ENCODE results near the gene CACNA1F. TPM values are rescaled to one million over a fixed set of nuclear protein-coding genes. Genes with fewer than 3 reads are reported as not detected.

CACNA1F gene
- total RNA-seq, 1 experiment from 2014 or later: not detected

DNA sequence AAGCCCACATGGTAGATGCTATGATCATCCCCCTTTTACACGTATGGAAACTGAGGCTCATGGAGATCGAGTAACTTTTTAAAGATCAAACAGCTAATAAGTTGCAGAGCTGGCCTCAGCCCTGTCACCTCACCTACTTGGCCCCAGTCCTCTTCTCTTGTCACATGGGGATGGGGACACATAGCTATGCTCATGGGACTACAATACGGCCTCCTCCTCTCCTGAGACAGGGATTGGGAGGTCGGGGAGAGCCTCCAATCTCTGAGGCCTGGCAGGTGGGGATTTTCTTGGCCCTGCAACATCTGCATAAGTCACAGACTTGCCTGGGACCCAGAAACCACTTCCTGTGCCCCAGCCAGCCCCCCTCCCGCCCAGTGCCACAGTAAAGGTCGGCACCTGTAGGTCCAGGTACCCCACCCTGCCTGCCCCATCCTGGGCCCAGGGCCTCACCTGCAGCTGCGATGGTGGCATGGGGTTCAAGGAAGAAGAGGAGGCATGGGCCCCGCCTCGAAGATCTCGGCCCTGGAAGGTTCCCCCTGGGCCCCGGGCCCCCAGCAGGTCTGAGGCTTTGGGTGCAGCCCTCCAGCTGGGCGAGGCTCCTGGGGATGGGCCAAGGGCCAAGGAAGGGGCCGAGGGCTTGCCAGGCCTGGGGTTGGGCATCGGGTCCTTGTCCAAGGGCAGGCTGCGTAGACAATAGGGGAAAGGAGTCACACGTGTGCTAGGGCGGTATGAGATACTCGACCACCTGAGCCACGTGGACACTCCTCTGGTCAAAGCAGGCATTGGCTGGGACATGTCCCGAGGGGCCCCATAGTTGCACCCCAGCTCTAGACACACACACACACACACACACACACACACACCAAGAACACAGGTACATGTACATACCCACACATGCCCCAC lies 25.0 kb upstream of the CACNA1F start:
- intact Hi-C loops (cut with micrococcal nuclease): no loop called here
- no peak for TF ChIP-seq EZH2phosphoT487 (IDR thresholded peaks at IDR 0.05; ENCODE audit: borderline replicate concordance, low read length)
- no peak for TF ChIP-seq EZH2 (IDR thresholded peaks at IDR 0.05; ENCODE audit: low read length, unreplicated experiment)
- TF ChIP-seq CTCF (conservative IDR thresholded peaks at IDR 0.05; ENCODE audit: low read depth, low read length): no peak

DNA sequence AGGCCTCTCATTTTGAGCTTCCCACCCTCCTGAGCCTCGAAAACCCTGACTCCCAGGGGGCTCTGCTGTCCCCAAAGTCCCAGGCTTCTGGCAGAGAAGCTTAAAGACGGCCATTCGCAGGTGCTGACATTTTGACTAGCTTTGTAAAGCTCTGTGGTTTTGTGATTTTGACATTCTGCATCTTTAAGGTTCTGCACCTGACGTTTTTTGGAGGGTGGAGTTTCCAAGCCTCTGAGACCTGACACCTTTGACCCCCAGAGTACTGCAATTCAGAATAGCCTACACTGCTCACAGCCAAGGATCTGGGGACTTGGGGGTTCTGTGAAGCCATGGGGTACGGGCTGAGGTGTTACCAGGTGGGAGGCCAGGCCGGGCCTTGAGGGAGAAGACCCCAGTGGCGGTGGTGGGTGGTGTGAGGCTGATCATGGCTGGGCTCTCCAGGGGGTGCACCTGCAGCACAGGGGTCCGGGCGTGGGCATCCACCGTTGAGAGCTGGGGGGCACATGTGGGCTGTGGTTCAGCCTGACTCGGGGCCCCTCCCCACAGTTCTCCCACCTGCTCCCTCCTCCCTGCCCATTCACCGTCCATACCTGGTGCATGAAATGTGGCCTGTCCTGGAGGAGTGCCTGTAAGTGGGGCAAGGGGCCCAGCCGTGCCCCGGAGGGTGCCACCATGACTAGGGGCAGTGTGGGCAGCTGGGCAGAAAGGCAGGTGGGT lies 24.1 kb upstream of the CACNA1F start:
- H3K36me3 ChIP-seq (ENCODE audit: low read depth, low read length): no peaks in the 10 kb centered on the region
- H3K4me3 ChIP-seq (ENCODE audit: low read length): no peak overlapping the region
- no peaks in the 10 kb centered on the region for H3K9me2 ChIP-seq (replicated peaks; ENCODE audit: low read length)
- no peaks in the 10 kb centered on the region for H3K79me2 ChIP-seq (ENCODE audit: low read length)
- H3F3A ChIP-seq (ENCODE audit: low read length, unreplicated experiment): no peaks in the 10 kb centered on the region
- H3K4me2 ChIP-seq (ENCODE audit: low read length): no peak overlapping the region
- POLR2A ChIA-PET (ENCODE audit: unreplicated experiment): interaction anchor here (0.6 kb wide), 1 partner anchor 22 kb away, joined by 3 read pairs; the partner anchor contains the start of gene CCDC22
- no peaks in the 10 kb centered on the region for H3K9me3 ChIP-seq (ENCODE audit: low read length)
- no peak overlapping the region for H3K27ac ChIP-seq (ENCODE audit: low read length)
- no peaks in the 10 kb centered on the region for H3K27me3 ChIP-seq (ENCODE audit: low read length)
- DNase-seq (no peak), ATAC-seq (no peak)
- TF ChIP-seq CTCF (conservative IDR thresholded peaks at IDR 0.05; ENCODE audit: low read depth, low read length) (no peak), EZH2 (IDR thresholded peaks at IDR 0.05; ENCODE audit: low read length, unreplicated experiment) (no peak), EZH2phosphoT487 (IDR thresholded peaks at IDR 0.05; ENCODE audit: borderline replicate concordance, low read length) (no peak)
- no peak overlapping the region for H3K9ac ChIP-seq (ENCODE audit: low read length)
- no TSS peak for BruUV-seq (replicated peaks)
- no peaks in the 10 kb centered on the region for H3K4me1 ChIP-seq (ENCODE audit: insufficient read depth, low read length)
- no peak overlapping the region for H2AFZ ChIP-seq (ENCODE audit: low read length)
- intact Hi-C loops (cut with micrococcal nuclease): no loop called here
- no peaks in the 10 kb centered on the region for H4K20me1 ChIP-seq (ENCODE audit: low read length)
- CTCF ChIA-PET: interaction anchor here (0.5 kb wide), 1 partner anchor 34 kb away, joined by 3 read pairs; no protein-coding TSS in a partner anchor

More for the DNA sequence above, 25.0 kb upstream of the CACNA1F start:
- Histone ChIP-seq H3K4me3 (ENCODE audit: low read length) (no peak overlapping the region), H3K27ac (ENCODE audit: low read length) (no peak overlapping the region), H3K36me3 (ENCODE audit: low read depth, low read length) (no peaks in the 10 kb centered on the region), H3K4me1 (ENCODE audit: insufficient read depth, low read length) (no peaks in the 10 kb centered on the region), H4K20me1 (ENCODE audit: low read length) (no peaks in the 10 kb centered on the region), H3K27me3 (ENCODE audit: low read length) (no peaks in the 10 kb centered on the region), H2AFZ (ENCODE audit: low read length) (no peak overlapping the region), H3K4me2 (ENCODE audit: low read length) (no peak overlapping the region), H3K9me2 (replicated peaks; ENCODE audit: low read length) (no peaks in the 10 kb centered on the region), H3K9me3 (ENCODE audit: low read length) (no peaks in the 10 kb centered on the region), H3K9ac (ENCODE audit: low read length) (no peak overlapping the region), H3K79me2 (ENCODE audit: low read length) (no peaks in the 10 kb centered on the region), H3F3A (ENCODE audit: low read length, unreplicated experiment) (no peaks in the 10 kb centered on the region)
- ATAC-seq (no peak), DNase-seq (no peak)
- ChIA-PET POLR2A (ENCODE audit: unreplicated experiment) (no interaction called here), CTCF (no interaction called here)
- no TSS peak for BruUV-seq (replicated peaks)
